HG02870 (cell line): ENCODE results near the gene SCARB1.
"Not testable (repeated sequence)": the region's sequence is repeated elsewhere in the genome, so short reads cannot be mapped to it uniquely, and the experiment has no call there.

Experiments used
- ATAC-seq: cut with Tn5 transposase; IDR thresholded peaks from one replicate; pipeline ENCODE4 v1.9.1; 2021; ENCODE audit warnings: mild to moderate bottlenecking, moderate library complexity; ENCODE audit not compliant: unreplicated experiment

Gene SCARB1

DNA sequence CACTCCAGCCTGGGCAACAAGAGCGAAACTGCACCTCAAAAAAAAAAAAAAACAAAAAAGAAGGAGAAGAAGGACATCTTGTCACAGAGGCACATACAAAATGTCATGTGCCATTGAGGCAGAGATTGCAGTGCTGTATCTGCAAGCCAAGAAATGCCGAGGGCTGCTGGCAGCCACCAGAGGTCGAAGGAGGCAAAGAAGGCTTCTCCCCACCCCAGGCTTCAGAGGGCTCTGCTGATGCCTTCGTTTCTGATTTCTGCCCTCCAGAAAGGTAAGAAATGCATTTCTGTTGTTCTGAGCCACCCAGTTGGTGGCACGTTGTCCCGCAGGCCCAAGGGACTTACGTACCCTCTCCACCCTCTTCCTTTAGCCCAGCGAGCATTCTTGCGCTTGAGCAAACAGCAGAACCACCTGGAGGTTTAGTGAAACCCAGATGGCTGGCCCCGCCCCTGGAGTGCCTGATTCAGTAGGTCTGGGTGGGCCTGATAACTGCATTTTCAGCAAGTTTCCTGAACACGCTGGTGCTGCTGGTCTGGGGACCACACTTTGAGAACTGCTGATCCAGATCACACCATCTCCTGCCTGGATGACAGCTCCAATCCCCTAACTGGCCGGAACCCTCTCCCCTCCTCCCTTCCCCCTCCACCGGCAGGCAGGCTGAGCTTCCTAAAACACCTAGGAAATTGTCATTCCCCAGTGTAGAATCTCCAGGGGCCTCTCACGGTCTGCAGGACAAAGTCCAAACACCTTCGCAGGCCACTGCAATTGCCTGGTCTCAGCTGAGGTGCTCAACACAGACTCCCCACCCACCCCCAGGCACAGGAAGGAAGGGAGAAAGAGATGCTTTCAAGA, 21.1 kb upstream of the SCARB1 start:
- ATAC-seq: peak; percentile 69

DNA sequence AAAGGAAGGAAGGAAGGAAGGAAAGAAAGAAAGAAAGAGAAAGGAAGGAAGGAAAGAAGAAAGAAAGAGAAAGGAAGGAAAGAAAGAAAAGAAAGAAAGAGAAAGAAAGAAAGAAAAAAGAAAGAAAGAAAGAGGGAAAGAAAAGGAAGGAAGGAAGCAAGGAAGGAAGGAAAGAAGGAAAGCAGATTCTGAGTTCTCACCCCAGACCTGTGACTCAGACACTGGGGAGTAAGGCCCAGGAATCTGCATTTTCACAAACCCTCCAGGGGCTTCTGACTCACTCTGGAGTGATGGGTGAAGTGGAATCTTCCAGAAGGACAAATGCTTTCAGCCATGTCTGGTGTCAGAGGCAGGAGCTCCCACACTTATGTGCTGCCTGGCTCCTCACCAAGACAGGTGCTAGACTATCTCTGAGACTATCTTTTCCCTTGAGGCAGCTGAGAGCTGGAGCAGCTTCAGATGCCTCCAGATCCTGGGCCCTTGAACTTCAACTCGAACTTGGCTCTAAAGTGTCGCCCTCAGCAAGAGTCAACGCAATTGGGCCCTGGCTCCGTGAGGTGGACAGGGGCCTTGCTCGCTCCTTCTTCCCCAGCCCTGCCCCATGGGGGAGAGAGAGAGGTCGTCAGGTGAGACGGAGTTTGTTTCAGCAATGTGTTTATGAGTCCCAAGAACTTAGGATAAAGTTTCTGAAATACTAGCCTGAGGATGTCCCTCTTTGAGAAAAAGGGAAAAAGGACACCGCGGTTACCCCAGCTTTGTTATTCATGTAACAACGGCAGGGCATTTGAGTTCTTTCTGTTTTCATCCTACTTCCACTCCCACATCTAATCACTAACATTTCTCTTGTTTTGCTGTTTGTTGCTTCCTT, 19.8 kb upstream of the SCARB1 start:
- no peak for ATAC-seq

DNA sequence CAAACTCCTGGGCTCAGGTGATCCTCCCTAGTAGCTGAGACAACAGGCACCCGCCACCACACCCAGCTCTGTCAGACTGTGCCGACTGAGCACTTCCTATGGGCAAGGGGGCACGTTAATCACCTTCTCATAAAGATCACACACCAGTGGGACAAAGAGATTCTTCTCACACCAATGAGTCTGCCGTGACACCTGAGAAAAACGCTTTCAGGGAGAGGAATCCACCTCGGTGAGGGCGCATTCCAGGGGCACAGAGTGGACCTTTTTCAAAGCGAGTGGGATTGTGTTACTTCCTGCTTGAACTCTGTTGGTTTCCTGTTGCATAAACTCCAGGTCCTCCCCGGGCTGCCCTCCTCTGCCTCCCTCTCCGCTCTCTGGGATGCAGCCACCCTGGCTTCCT, 17.5 kb upstream of the SCARB1 start:
- no peak for ATAC-seq

DNA sequence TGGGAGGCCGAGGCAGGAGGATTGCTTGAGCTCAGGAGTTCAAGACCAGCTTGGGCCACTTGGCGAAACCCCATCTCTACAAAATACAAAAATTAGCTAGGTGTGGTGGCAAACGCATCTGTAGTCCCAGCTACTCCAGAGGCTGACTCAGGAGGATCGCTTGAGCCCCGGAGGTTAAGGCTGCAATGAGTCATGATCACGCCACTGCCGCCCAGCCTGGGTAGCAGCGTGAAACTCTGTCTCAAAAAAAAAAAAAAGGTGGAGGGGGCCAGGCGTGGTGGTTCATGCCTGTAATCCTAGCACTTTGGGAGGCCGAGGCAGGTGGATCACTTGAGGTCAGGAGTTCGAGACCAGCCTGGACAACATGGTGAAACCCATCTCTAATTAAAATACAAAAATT, 16.7 kb upstream of the SCARB1 start:
- ATAC-seq: not testable (repeated sequence)

DNA sequence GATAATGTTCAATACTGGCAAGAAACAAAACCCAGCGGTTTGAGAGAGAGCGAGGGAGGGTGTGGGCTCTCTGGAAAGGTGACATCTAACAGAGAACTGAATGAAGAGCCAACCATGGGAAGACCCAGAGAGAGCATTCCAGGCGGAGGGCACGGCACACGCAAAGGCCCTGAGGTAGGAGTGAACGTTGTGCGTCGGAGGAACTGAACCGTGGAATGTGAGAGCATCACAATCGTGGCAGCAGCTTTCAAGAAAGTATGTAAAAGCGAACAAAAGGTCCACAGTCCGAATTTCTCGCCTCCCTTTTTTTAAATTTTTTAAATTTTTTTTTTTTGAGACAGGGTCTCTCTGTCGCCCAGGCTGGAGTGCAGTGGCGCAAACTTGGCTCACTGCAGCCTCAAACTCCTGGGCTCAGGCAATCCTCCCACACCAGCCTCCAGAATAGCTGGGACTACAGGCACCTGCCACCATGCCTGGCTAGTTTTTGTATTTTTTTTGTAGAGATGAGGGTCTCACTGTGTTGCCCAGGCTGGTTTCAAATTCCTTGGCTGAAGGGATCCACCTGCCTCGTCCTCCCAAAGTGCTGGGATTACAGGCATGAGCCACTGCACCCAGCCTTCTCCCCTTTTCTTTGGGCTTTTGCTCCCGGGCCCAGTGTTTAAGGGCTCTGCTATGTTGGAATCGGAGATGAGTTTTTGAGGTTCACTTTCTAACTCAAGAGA, 15.3 kb upstream of the SCARB1 start:
- ATAC-seq: no peak

DNA sequence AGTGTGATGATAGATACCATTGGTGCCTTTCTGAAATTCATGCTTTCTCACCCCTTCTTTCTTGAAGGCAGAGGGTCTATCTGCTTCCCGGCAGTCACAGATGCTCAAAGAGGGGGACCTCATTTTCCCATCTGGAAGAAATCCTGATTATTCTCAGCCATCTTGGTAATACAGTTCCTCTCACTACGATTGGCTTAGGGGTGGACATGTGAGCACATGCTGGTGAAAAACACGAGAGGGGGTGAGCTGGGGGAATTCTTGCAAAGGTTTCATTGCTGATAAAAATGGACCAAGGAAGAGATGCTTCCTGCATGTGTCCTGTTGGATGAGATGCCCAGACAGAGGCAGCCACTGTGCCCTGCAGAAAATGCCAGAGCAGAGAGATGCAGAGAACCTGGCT, 13.8 kb upstream of the SCARB1 start:
- ATAC-seq: no peak

DNA sequence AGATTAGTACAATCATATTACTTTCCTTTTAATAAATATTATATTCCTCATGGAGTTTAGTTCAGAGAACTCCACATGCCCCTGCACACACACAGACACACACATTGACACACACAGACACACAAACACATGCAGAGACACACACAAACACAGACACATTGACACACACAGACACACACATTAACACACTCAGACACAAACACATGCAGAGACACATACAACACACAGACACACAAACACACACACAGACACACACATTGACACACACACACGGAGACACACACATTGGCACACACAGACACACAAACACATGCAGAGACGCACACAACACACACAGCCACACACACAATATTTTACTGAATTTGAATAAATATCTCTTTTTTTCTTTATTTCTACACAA, 12.5 kb upstream of the SCARB1 start:
- ATAC-seq: no peak

DNA sequence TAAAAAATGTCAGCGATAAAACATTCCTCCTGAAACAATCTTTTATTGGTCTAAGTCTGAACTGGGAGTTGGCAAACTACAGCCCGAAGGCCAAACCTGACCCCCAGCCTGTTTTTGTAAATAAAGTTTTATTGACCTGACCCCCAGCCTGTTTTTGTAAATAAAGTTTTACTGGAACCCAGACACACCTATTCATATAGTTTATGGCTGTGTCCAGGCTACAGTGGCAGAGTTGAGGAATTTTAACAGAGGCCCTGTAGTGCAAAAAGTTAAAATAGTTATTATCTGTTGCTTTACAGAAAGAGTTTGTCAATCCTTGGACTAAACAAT, 12.1 kb upstream of the SCARB1 start:
- ATAC-seq: no peak

DNA sequence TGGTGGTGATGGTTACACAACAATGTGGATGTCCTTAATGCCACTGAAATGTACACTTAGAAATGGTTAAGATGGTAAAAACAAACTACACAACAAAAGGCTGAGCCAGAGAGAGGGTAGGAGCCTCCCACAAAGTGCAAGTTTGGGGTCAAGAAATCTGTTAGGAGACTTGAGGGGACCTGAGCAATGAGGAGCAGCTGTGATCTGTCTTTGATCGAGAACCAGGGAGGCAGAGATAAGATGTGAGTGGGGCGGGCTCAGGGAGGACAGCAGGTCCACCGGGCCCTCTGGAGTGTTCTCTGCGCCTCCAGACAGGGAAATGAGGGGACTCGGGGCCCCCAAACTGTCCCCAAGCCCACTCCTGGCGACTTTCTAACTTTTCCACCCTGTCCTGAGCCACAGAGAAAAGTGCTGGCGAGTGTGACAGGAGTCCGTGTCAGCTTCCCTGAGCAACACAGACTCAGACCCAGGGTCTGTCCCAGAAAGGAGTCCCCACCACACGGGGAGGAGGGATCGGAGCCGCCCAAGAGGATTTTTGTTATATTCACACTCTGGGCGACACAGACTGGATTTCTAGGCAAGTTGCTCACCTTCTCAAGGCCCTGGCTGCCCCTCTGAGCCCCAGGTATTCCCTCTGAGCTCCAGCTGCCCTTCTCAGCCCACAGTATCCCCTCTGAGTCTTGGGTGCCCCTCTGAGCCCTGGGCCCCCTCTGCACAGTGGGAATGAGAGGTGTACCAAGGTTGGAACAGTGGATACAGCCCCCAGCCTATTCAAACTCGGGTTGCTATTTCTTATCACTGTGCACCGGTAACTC, 11.5 kb upstream of the SCARB1 start:
- ATAC-seq: no peak

DNA sequence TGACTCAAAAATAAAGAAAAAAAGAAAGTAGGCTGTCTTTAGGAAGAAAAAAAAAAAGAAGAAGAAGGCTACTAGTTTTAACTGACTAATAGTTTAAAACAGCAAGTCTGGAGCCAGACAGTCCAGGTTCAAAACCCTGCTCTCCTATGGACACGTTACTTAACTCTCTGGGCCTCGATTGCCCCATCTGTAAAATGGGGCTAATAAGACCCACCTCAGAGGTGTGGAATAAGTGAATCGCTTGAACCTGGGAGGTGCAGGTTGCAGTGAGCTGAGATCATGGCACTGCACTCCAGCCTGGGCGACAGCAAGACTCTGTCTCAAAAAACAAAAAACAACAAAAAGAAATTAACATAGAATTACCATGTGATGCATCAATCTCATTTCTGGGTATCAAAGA, 10.5 kb upstream of the SCARB1 start:
- no peak for ATAC-seq

DNA sequence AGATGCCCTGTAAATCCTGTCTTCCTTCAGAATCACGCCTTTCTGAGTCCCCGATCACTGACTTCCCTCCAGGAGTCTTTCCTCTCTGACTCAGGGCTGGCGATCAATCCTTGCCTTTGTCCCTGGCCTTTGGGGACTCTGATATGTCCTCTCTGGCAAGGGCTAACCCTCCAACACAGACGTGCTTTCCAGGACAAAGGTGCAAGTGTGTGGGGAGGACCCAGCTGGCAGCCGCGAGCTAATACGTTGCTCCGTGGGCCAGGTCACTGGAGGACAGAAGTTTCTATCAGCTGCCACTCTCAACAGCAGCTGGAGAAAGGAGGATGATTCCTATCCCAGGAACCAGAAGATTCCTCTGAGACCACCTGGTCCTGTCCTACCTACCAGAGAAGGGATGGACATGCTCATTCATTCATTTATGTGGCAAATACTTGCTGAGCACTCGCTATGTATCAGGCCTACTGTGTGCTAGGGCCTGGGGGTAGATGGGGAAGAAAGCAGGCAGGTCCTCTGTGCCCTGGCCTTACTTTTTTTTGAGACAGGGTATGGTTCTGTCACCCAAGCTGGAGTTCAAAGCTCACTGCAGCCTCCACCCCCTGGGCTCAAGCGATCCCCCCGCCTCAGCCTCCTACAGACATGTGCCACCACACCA, 8.5 kb upstream of the SCARB1 start:
- ATAC-seq: no peak

DNA sequence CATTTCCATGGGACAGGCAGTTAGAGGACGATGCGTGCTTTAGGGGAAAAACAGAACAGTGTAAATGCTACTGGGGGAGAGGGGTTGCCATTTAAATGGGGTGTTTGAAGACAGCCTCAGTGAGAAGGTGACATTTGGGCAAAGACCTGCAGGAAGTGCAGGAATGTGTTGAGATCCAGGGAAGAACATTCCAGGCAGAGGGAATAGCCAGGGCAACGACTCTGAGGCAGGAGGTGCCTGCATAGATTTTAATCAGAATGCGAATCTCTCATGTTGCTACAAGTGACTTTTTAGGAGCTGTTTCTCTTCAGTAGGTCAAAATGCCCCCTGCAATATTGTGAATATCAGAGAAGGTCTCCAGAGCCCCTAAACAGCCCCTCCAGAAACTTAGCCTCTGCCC, 7.6 kb upstream of the SCARB1 start:
- ATAC-seq: no peak

DNA sequence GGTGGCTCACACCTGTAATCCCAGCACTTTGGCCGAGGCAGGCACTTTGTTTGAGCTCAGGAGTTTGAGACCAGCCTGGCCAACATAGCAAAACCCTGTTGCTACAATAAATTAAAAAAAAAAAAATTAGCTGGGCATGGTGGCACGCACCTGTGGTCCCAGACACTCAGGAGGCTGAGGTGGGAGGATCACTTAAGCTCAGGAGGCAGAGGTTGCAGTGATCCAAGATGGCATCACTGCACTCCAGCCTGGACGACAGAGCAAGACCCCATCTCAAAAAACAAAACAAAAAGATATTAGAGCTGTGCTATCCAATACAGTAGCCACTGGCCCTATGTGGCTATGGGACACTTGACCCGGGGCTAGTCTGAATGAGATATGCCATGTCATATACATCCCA, 6.9 kb upstream of the SCARB1 start:
- no peak for ATAC-seq

DNA sequence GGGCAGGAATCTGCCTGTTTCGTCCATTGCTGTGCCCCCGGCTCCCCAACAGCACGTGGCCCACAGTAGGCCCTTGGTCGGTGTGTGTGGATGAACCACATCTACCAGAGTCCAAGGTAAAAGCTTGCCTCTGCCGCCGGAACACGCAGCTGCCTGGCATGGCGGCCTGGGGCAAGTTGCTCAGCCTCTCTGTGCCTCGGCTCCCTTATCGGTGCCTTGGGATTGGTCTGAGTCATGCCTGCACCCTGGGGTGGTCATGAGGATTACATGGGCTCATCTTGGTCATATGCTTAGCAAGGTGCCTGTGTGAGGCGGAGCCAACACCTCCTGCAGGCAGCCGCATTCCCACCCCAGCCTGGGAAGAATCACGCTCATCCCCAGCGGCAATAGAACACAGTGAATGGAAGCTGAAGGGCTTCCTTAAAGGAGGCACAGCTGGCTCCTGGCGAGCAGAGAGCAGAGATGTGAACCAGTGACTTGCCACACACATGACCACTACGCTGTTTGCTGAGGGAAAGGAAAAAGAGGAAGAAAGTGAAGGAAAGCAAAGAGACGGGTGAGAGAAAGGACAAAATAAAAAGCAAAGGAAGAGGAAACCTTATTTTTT, 5.5 kb upstream of the SCARB1 start:
- ATAC-seq: no peak

DNA sequence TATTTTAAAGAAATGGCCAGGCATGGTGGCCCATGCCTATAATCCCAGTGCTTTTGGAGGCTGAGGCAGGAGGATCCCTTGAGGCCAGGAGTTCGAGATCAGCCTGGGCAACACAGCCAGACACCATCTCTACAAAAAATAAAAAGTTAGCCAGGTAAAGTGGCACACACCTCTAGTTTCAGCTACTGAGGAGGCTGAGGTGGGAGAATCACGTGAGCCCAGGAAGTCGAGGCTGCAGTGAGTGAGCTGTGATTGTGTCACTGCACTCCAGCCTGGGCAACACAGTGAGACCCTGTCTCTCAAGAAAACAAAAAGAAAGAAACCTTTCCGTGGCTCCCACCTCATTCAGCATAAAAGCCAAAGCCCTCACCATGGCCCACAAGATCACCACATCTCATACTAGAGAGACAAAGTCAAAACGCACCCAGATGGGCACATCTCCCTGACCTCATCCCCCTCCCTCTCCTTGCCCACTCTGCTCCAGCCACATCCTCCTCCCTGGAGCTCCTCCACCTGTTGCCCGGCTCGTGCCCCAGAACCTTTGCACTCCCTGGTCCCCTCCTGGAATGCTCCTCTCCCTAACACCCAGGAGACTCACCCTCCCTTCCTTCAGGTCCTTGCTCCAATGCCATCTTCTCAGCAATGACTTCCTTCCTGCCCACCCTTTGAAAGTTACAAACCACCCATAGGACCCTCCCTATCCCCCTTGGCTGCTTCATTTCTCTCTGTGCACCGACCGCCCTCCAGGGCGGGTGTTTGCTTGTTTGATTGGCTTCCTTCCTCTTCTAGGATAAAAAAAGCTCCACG, 4.8 kb upstream of the SCARB1 start:
- ATAC-seq: no peak

DNA sequence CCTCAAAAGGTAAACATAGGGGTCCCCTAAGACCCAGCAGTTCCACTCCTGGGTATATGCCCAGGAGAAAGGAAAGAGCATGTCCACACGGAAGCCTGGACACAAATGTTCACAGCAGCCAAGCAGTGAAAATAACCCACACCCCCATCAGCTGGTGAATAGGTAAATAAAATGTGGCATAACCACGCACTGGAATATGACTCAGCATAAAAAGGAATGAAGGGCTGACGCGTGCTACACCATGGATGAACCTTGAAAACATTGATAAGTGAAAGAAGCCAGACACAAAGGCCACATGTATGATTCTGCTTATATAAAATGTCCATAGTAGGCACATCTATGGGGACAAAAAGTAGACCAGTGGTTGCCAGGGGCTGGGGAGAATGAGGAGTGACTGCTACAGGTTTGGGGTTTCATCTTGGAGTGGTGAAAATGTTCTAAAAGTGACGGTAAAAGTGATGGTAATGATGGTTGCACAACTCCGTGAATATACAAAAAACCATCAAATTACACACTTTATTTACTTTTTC, 3.8 kb upstream of the SCARB1 start:
- ATAC-seq: no peak

DNA sequence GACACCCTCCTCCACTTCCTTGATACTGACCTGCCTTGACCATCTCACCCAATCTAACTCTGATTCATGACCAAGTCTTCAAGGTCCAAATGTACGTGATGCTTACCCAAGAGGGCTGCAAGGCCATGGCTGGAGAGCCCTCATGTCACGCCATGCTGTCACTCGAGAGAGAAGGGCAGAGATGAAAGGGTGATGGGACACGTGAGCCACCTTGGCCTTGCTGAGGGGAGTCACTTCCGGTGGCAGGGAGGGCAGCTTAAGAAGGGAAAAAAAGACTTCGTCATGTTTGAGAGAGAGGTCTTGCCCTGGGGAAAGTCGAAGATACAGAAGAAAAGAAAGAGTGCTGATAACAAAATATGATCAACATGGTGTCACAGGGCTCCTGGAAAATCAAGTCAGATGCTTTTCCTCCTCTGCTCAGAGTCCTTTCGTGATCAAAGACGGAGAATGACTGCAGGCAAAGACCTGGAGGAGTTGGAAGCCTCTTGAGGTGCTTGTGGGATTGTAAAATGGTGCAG, 3.3 kb upstream of the SCARB1 start:
- ATAC-seq: no peak

DNA sequence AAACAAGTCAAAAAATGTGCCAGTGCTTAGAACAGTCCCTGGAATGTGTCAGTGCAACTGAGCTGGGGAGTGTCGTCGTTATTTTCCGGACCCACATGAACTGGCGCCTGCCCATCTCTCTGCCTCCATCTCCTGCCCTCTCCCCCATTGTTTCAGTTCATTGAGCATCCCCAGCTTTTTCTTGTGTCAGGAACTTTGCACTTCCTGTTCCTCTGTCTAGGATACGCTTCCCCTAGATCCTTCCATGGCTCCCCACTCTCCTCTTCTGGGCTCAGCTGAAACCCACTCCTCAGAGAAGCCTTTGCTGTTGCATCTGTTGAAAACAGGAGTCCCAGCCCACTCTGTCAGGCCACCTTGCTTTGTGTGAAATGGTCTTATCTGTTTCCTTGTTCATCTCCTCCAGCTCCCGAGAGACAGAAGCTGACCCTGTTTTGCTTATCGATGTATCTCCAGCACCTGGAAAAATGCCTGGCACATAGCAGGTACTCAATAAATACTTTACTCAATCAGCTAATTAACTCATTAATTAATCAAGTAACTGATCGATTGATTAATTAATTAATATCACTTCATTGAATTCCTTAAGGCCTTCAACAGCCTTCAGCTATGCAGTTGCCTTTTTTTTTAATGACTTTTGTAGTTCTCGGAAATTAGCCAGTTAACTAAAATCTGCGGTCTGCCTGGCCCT, 2.7 kb upstream of the SCARB1 start:
- ATAC-seq: no peak
